Motor neuron (in vitro differentiated cells): Measurements from ENCODE around the gene CYGB. TPM values are rescaled to one million over a fixed set of nuclear protein-coding genes. Genes with fewer than 3 reads are reported as not detected.

Source experiments
- ATAC-seq, 8 experiments: fragments of 200-7000 bp; cut with Tn5 transposase; replicated peaks in 6 of 8; 2 replicates each; pipeline ENCODE4 v1.8.0; 2021; ENCODE audit warnings: mild to moderate bottlenecking in 8 of 8, moderate library complexity in 8 of 8
- H3K27ac ChIP-seq, 2 donors: fragments of 250-450 bp; sonication (Bioruptor Pico); 2 replicates each; pipeline ENCODE4 v1.9.0; 2021; ENCODE audit warnings: antibody characterized with exemption in 2 of 2, mild to moderate bottlenecking in 2 of 2, moderate library complexity in 1 of 2
- H3K4me1 ChIP-seq, 2 donors: fragments of 250-450 bp; sonication (Bioruptor Pico); replicated peaks in 1 of 2; 2 replicates each; pipeline ENCODE4 v1.6.1; 2021; ENCODE audit warnings: antibody characterized with exemption in 2 of 2, mild to moderate bottlenecking in 2 of 2, moderate library complexity in 1 of 2
- H3K4me3 ChIP-seq, 5 donors: fragments of 250-450 bp; sonication (Bioruptor Pico); 2 replicates each; pipeline ENCODE4 v1.9.0; 2021; ENCODE audit warnings: antibody characterized with exemption in 5 of 5, mild to moderate bottlenecking in 5 of 5, moderate library complexity in 4 of 5
- WGBS, 10 experiments: fragments of 450-650 bp; shearing (Covaris generic); methylation state at CpG; one replicate each; pipeline ENCODE4 v1.0.0; 2022; 5-methylcytosine and 5-hydroxymethylcytosine counted together
- in situ Hi-C, 9 experiments: fragments of 400-800 bp; cut with MboI; loops; one replicate each; pipeline ENCODE4 v1.15.0; 2021; ENCODE audit warnings: low sequenced_read_pairs in 9 of 9, low pct_unique_long_range_greater_than_20kb in 2 of 9; ENCODE audit not compliant: unreplicated experiment in 9 of 9
- total RNA-seq, 8 experiments: library from RNA; unstranded; fragments of 300-600 nt; gene quantifications; 2 replicates each; pipeline versions ENCODE4 v1.2.3 to v1.2.4, GENCODE V29; 2022

CYGB gene
- total RNA-seq, 8 experiments from 2014 or later = 0.73 to 19.4 (median 5.4) TPM

DNA sequence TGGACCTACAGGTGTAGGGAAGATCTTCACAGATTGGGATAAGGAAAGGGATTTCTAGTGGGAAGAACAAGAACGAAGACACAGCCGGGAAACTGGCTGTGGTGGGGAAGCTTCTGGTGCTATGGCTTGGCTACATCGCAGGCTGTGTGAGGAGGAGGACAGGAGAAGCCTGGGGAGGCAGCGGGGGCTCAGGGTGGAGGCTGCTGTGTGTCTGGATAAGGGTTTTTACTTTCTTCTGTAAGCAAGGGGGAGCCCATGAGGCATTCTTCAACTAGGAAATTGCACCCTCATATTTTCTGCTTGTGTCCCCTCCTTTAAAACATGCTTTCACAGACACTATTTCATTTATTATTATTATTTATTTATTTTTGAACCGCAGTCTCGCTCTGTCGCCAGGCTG lies 33.4 kb downstream of the CYGB start:
- Histone ChIP-seq H3K4me1 (peaks cover 9 to 17% of the 10 kb centered on the region in 2 donors), H3K4me3 (no peak overlapping the region), H3K27ac (no peak overlapping the region)
- in situ Hi-C loops = loop anchor here in 3 of 9 experiments (10.0 to 25.0 kb wide), 3 partner anchors 192 to 558 kb away; partner anchors contain the start of gene QRICH2 (in 3 of the 3)
- 56 to 100% (median 90%) methylated on average over 1 to 6 of the region's 7 CpGs; no CpG with 5 or more reads in 2 of the 10 experiments for WGBS, 10 experiments
- ATAC-seq = no peak

- in situ Hi-C loops = loop anchor here in 3 of 9 experiments (10.0 to 25.0 kb wide), 3 partner anchors 190 to 560 kb away; partner anchors contain the start of gene QRICH2 (in 3 of the 3)
- no peak for ATAC-seq
- no peak overlapping the region for H3K4me3 ChIP-seq
- peaks cover 24 to 32% of the 10 kb centered on the region in 2 donors for H3K4me1 ChIP-seq
- no peak overlapping the region for H3K27ac ChIP-seq
- WGBS, 10 experiments = 48 to 100% (median 80%) methylated on average over 1 to 6 of the region's 8 CpGs; no CpG with 5 or more reads in 2 of the 10 experiments
Measured at GRCh38 chr17:76502341-76503211, 34.9 kb downstream of the CYGB start.

DNA sequence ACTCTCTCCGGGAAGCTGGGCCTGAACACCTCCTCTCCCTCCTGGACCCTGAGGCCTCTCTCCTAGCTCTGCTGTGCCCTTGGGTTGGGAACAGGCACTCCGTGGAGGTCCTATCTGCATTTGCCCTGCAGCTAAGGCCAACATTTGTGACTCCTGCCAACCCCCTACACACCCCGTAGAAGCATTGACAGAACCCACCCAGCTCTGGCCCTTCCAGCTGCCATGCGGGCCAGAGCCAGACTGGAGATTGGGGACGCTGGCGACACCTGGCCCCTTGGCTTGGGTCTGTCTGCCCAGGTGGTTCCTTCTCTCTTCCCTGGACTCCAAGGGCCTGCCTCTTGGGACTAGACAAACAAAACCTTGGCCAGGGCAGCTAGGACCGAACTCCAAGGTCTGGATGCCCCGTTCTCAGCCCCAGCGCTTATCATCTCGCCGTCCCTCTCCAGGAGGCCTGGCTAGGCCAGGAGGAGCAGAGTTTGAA lies 35.6 kb downstream of the CYGB start:
- WGBS, 10 experiments = 14 to 80% (median 65%) methylated on average over 1 to 4 of the region's 11 CpGs; no CpG with 5 or more reads in 4 of the 10 experiments
- H3K4me1 ChIP-seq = peaks cover 26 to 36% of the 10 kb centered on the region in 2 donors
- in situ Hi-C loops = loop anchor here in 3 of 9 experiments (10.0 to 25.0 kb wide), 3 partner anchors 190 to 560 kb away; partner anchors contain the start of gene QRICH2 (in 3 of the 3)
- H3K4me3 ChIP-seq = peak overlapping the region; percentile 15 to 38 (median 31)
- ATAC-seq = peak in 1 of 8 experiments; percentile 0
- no peak overlapping the region for H3K27ac ChIP-seq

GRCh38 chr17:76501018-76501826 lies 36.3 kb downstream of the CYGB start, which contains the start of gene RHBDF2:
Gene RHBDF2 (minus strand): TSS chr17:76501423. CDS start chr17:76481524, 19,899 bp downstream.
- in situ Hi-C loops = loop anchor here in 3 of 9 experiments (10.0 to 25.0 kb wide), 3 partner anchors 189 to 561 kb away; partner anchors contain the start of gene QRICH2 (in 3 of the 3)
- Histone ChIP-seq H3K4me3 (peak within 1 kb of the TSS; percentile 15 to 38 (median 31)), H3K27ac (no peak within 1 kb of the TSS), H3K4me1 (peaks cover 26 to 33% of the 10 kb centered on the region in 2 donors)
- peak; percentile 58 to 86 (median 71) for ATAC-seq
- 0 to 17% (median 3%) methylated on average over 1 to 7 of the region's 72 CpGs; no CpG with 5 or more reads in 6 of the 10 experiments for WGBS, 10 experiments

- H3K27ac ChIP-seq = no peak overlapping the region
- ATAC-seq = no peak
- in situ Hi-C loops = loop anchor here in 3 of 9 experiments (10.0 to 25.0 kb wide), 3 partner anchors 188 to 562 kb away; partner anchors contain the start of gene QRICH2 (in 3 of the 3)
- H3K4me3 ChIP-seq = peak overlapping the region in 4 of 5 donors; percentile 22 to 38 (median 31)
- 17 to 29% methylated on average over 1 to 6 of the region's 10 CpGs; no CpG with 5 or more reads in 8 of the 10 experiments for WGBS, 10 experiments
- peaks cover 26 to 33% of the 10 kb centered on the region in 2 donors for H3K4me1 ChIP-seq
Measured at GRCh38 chr17:76500747-76501017, 36.8 kb downstream of the CYGB start.

DNA sequence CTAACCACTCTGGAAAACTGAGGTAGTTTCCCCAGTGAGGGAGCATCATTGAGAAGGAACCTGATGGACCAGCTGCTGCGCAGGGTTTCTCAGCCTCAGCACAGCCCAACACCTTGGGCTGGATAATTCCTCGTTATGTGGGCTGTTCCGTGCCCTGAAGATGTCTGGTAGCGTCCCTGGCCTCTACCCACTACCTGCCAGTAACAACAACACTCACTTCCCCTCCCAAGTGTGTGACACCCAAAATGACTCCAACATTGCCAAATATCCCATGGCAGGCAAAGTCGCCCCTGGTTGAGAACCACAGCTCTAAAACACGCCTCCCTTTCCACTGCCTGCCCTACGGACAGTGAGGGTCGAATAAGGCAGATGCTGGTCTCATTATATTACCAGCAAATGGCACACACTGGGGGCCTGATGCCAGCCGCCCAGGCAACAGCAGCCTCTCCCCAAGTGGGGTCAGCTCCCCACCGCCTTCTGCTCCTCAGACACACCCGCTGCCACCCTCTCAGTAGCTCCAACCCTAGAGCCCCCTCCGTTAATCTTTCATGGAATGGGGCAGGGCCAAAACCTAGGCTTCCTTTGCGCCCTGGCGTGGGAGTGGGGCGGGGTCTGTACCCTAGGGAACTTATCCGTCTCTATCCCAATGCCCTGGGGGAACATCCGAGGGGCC lies 37.3 kb downstream of the CYGB start:
- Histone ChIP-seq H3K27ac (no peak overlapping the region), H3K4me3 (peak overlapping the region in 1 of 5 donors; percentile 38)
- in situ Hi-C loops = loop anchor here in 3 of 9 experiments (10.0 to 25.0 kb wide), 3 partner anchors 188 to 562 kb away; partner anchors contain the start of gene QRICH2 (in 3 of the 3)

DNA sequence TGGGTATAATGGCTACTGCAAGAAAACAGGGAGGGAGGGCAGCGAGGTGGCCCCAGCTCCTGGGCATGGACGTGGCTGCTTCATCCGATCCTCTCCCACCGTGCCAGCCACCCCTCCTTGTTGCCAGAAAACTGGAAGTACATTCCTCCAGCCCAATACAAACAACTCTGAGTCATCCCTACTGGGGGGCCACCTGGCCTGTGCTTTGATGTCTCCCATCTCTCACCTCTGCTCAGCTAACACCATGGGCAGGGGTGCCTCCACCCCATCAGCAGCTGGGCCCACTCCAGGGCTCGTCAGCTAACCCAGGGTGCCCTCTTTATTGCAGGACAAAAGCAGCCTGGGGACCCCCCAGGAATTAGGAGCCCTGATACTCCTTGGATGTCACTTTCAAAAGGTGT lies 38.2 kb downstream of the CYGB start:
- no peak overlapping the region for H3K4me3 ChIP-seq
- peaks cover 26 to 33% of the 10 kb centered on the region in 2 donors for H3K4me1 ChIP-seq
- WGBS, 10 experiments = 67 to 83% methylated on average over 1 to 3 of the region's 5 CpGs; no CpG with 5 or more reads in 8 of the 10 experiments
- in situ Hi-C loops = no loop called here
- H3K27ac ChIP-seq = no peak overlapping the region
- ATAC-seq = no peak

More for the DNA sequence above, 37.3 kb downstream of the CYGB start:
- WGBS, 10 experiments = 60 to 100% (median 74%) methylated on average over 1 to 8 of the region's 17 CpGs; no CpG with 5 or more reads in 5 of the 10 experiments
- ATAC-seq = no peak
- peaks cover 26 to 33% of the 10 kb centered on the region in 2 donors for H3K4me1 ChIP-seq

- Histone ChIP-seq H3K4me3 (no peak overlapping the region), H3K27ac (no peak overlapping the region), H3K4me1 (peaks cover 26 to 33% of the 10 kb centered on the region in 2 donors)
- 40 to 100% (median 80%) methylated on average over 1 to 4 of the region's 4 CpGs; no CpG with 5 or more reads in 6 of the 10 experiments for whole genome bisulfite sequencing, 10 experiments
- no peak for ATAC-seq
- in situ Hi-C loops = no loop called here
Measured at GRCh38 chr17:76498876-76499251, 38.6 kb downstream of the CYGB start.

- H3K4me3 ChIP-seq = no peak overlapping the region
- peaks cover 29 to 38% of the 10 kb centered on the region in 2 donors for H3K4me1 ChIP-seq
- ATAC-seq = peak; percentile 46 to 84 (median 74)
- in situ Hi-C loops = no loop called here
- WGBS, 10 experiments = 7 to 37% (median 14%) methylated on average over 6 to 13 of the region's 31 CpGs; no CpG with 5 or more reads in 5 of the 10 experiments
- H3K27ac ChIP-seq = peak overlapping the region; percentile 72 to 78
Measured at GRCh38 chr17:76497979-76498875, 39.3 kb downstream of the CYGB start.

DNA sequence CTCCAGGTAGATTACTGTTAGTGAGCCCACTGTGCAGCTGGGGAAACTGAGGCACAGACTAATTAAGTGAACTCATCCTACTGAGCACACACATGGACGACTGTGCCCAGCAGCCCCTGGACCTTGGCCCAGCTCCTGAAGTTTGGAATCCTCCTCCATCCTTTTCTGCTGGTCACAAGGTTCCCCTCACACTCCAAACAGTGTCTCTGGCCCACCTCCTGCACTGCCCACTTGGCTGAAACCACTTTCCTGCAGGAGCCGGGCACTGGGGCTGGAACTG lies 39.9 kb downstream of the CYGB start:
- no peak for ATAC-seq
- WGBS, 10 experiments = 0 to 73% methylated on average over 1 to 2 of the region's 2 CpGs; no CpG with 5 or more reads in 8 of the 10 experiments
- in situ Hi-C loops = no loop called here
- Histone ChIP-seq H3K27ac (peak overlapping the region; percentile 72 to 78), H3K4me1 (peaks cover 35 to 44% of the 10 kb centered on the region in 2 donors), H3K4me3 (no peak overlapping the region)

DNA sequence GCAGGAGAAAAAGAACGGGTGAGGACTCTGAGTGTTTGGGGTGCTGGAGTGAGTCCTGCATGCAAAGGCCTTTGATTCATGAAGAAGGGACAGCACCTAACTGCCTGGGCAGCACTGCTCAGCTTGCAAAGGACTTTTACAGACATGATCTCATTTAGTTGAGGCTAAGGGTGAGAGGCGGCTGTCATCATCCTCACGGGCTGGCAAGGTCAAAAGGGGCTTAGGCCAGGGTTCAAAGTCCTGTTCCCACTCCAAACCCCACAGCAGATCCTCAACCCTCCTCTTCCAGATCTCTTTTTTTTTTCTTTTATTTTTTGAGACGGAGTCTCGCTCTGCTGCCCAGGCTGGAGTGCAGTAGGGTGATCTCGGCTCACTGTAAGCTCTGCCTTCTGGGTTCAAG lies 41.0 kb downstream of the CYGB start:
- no peak overlapping the region for H3K27ac ChIP-seq
- 67 to 100% (median 86%) methylated on average over 1 to 3 of the region's 6 CpGs; no CpG with 5 or more reads in 3 of the 10 experiments for WGBS, 10 experiments
- H3K4me1 ChIP-seq = peaks cover 34 to 36% of the 10 kb centered on the region in 2 donors
- ATAC-seq = no peak
- in situ Hi-C loops = no loop called here
- no peak overlapping the region for H3K4me3 ChIP-seq
